Suppressor macrophage treated with lipopolysaccharide for 1 hour (primary cell): ENCODE results near the gene SLC7A5.
"Not testable (repeated sequence)": the region's sequence is repeated elsewhere in the genome, so short reads cannot be mapped to it uniquely, and the experiment has no call there.

ENCODE experiments used
- DNase-seq, 3 donors: peaks; one replicate each; pipeline ENCODE4 v3.0.0-alpha.2; 2020 to 2022

SLC7A5 gene

GRCh38 chr16:87887931-87888330 lies 18.6 kb upstream of the SLC7A5 start:
- DNase-seq: peak; percentile 79 to 91 (median 84)

DNA sequence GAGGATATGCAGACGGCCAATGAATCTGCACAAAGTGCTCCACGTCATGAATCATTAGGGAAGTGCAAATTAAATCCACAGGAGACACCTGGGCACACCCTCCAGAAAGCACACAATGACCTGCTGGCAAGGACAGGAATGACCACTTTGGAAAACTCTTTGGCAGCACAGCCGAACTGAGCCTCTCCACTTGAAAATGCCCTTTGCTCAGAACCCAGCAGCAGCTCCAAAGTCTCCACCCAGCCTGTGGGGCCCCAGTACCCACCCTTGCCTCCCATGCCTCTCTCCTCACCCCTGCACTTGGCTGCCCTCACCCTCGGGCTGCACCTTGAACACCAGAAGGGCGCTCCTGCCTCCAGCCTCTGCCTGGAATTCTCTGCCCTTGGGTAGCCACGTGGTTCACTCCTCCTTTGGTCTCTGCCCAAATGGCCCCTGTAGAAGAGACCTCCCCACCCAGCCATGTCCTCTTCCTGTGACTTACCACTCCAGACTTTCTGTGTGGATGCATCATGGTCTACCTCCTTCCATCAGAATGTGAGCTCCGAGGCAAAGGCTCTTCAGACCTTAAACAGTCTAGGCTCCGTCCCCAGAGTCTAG lies 16.2 kb upstream of the SLC7A5 start:
- not testable (repeated sequence) for DNase-seq

DNA sequence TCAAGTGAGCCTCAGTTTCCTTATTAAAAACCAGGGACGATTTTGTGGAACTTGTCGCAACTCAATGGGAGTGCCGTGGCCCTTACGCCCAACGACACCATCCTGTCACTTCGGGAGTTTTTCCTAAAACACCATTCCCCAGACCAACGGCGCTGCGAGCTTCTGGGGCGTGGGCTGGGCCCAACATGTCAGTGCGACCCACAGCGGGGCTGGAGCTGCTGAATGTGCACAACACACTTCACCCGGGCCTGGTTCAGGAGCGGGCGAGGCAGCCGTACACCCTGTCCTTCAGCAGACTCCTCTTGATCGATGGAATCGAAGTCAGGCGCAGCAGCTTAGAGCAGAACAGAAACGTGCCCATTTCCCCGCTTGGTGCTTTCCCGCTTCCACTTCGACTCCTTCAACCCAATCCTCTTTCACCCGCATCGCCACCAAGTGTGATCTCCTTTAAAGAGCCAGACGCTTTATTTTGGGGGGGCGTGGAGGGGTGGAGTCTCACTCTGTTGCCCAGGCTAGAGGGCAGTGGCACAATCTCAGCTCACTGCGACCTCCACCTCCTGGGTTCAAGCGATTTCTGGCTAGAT lies 13.2 kb upstream of the SLC7A5 start:
- DNase-seq: no peak

- no peak for DNase-seq
Measured at GRCh38 chr16:87881324-87882200, 12.3 kb upstream of the SLC7A5 start.

DNA sequence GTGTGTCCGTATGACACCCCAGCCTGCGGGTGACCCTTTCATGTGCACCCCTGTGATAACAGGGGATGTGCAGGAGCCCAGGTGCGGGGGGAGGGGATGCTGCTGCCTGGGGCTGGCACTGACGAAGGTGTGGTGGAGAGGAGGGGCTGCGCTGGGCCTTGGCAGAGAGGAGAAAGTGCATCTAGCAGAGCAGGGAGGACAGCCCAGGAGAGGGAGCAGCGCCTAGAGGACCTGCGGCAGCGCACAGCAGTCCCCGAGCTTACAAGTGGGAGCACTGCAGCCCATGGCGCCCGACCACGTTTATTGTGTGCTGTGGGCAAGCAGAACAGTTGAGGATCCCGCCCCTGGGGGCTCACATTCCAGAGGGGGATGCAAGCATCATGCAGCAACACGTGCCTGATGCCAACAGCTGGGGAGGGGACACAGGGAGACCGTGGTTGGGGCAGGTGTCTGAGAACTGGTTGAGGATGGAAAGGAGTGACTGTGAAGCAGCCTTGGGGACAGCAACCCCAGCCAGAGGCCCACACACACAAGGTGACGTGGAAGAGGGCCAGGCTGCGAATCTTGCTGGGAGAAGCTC lies 10.9 kb upstream of the SLC7A5 start:
- DNase-seq: no peak

DNA sequence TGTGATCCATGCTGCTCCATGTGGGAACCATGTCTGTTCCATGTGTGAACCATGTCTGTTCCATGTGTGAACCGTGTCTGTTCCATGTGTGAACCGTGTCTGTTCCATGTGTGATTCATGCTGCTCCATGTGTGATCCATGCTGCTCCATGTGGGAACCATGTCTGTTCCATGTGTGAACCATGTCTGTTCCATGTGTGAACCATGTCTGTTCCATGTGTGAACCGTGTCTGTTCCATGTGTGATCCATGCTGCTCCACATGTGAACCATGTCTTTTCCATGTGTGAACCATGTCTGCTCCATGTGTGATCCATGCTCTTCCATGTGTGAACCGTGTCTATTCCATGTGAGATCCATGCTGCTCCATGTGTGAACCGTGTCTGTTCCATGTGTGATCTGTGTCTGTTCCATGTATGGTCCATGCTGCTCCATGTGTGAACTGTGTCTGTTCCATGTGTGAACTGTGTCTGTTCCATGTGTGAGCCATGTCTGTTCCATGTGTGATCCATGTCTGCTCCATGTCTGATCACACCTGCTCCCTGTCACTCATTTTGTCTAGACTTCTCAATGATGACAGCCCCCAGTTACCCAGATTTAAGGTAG lies 10.2 kb upstream of the SLC7A5 start:
- DNase-seq: not testable (repeated sequence)

DNA sequence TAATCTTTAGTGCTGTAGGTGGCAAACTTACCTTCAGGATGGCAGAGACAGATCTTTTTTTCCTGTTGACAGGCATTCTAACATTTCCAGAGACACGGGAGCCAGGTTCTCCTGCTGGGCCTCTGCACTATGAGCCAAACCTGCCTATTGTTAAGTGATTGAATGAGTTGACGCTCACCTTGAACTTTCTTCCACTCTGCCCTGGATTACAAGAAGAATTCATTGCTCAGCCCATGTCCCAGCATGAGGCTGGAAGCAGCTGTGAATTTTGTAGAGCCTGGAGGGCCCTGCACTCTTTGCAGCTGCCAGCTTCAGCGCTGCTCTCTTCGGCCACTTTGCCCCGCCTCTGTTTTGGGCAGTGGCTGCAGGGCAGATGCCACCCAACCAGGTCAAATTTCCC lies 9.4 kb upstream of the SLC7A5 start:
- no peak for DNase-seq

GRCh38 chr16:87877942-87878507 lies 8.7 kb upstream of the SLC7A5 start:
- peak in 2 of 3 donors; percentile 43 to 47 for DNase-seq

GRCh38 chr16:87874639-87875427 lies 5.5 kb upstream of the SLC7A5 start:
- DNase-seq: no peak

DNA sequence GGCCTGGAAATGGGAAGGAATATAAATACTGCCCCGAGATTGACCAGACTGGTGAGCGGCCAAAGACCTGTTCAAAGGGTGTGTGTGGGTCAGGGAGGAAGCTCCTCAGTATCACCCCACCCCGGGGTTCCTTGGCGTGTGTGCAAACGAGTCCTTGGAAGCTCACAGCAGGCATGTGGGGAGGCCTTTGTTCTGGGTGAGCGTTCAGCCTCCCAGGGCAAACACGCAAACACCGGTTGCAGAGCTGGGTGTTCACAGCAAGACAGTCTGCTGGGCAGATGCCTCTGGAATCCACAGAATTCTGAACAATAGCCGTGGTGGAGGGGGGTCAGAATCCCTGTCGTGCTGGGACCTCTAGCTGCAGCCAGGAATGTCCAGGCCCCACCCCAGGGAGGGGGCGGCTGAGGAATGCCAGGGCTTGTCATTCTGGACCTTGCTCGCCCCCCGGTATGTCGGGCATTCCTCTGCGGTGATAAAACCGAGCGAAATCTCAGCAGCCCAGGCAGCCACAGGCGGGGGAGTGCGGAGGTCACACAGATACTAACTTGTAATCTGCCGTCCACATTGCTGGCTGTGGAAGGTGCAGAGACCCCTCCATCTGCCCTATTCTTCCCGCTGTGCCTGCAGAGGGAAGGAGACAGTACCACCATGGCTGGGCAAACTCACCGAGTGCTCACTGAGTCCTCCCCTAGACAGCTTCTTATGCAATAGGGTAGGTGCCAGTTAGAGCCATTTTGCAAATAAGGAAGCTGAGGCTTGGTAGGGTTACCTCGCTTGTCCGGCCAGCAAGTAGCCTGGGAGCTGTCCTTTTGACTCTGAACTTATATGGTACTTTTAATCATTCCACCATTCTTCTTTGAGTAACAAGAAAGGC lies 1.3 kb upstream of the SLC7A5 start:
- peak; percentile 39 to 44 (median 42) for DNase-seq

DNA sequence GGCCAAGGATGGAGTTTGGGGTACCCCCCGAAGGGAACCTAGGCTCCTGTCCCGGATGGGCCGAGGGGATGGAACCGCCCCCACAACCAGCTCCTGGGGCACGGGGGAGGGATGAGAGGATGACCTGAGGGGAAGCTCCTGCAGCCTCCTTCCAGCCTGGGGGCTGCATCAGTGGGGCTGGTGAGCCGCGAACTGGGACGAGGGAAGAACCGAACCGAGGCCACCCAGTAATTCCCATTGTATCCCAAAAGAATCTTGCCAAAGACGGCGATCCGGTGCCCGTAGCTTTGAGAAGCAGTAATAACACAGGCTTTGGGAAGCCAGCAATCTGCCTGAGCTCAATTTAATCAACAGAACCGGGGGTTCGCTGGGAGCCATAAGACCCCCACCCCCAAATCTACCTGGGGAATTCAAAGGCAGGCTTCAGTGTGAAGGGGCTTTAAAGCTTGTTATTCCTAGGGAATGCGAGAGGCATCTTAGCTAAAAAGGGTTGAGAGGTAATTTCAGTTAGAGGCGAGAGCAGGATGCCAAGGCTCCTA lies 641 bp upstream of the SLC7A5 start:
- DNase-seq: not testable (repeated sequence)

- DNase-seq: peak; percentile 87 to 97 (median 91)
Measured at GRCh38 chr16:87868254-87869029, 865 bp downstream of the SLC7A5 start.

- DNase-seq: peak; percentile 57 to 77 (median 63)
Measured at GRCh38 chr16:87865902-87866555, 3.3 kb downstream of the SLC7A5 start.

GRCh38 chr16:87864331-87864989 lies 4.8 kb downstream of the SLC7A5 start:
- peak in 2 of 3 donors; percentile 48 to 52 for DNase-seq

GRCh38 chr16:87863327-87863635 lies 6.0 kb downstream of the SLC7A5 start:
- not testable (repeated sequence) for DNase-seq

DNA sequence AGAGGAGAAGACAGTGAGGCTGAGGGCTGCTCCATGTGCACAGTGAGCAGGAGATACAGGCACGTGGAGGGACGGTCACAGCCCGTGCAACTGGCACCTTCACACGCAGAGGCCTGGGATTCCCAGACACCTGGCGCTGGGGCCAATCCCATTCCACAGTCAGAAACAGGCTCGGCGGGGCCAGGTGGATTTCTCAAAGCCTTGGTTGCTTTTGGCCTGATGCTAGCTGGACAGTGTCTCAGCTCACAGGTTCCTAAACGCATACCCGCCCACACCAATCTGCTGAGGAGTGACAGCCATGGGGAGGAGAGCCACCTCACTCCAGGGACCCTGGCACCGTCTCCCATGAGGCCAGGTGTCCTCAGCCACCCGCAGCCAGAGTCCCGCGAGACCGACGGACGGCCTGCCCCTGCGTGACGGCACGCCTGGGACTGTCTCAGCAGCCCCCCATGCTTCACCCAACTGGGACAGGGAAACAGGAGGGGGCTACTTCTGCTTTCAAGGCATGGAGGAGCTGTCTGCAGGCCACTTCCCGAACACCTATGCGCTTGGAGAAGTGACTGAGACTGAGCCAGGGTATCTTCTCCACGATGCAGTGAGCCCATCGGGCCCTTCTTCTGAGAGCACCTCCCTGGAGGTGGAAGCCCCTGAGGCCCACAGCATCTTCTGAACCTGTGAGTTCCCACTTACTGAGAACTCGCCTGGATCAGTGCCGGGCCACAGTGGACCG lies 6.5 kb downstream of the SLC7A5 start:
- DNase-seq: not testable (repeated sequence)

GRCh38 chr16:87861300-87862099 lies 7.8 kb downstream of the SLC7A5 start:
- not testable (repeated sequence) for DNase-seq
